ENCODE data around the gene DSCAML1. TPM values are rescaled to one million over a fixed set of nuclear protein-coding genes. Genes with fewer than 3 reads are reported as not detected.

DSCAML1 gene
- total RNA-seq, 2 experiments from 2014 or later: not detected

GRCh38 chr11:117535201-117535849, 261.7 kb downstream of the DSCAML1 start:
- TF ChIP-seq EZH2phosphoT487 (IDR thresholded peaks at IDR 0.05; ENCODE audit: borderline replicate concordance, low read depth, low read length) (no peak), CTCF (conservative IDR thresholded peaks at IDR 0.05; ENCODE audit: low read length) (no peak)
- no peak overlapping the region for H2AFZ ChIP-seq (ENCODE audit: low read length)
- H4K20me1 ChIP-seq (ENCODE audit: insufficient read depth, low read length): no peaks in the 10 kb centered on the region

GRCh38 chr11:117532568-117532967, 264.4 kb downstream of the DSCAML1 start:
- no peak for TF ChIP-seq CTCF (conservative IDR thresholded peaks at IDR 0.05; ENCODE audit: low read length)
- TF ChIP-seq EZH2phosphoT487 (IDR thresholded peaks at IDR 0.05; ENCODE audit: borderline replicate concordance, low read depth, low read length): no peak

More at GRCh38 chr11:117535201-117535849, 261.7 kb downstream of the DSCAML1 start:
- H3K9me3 ChIP-seq (ENCODE audit: low read length): no peaks in the 10 kb centered on the region
- no peak overlapping the region for H3K4me2 ChIP-seq (ENCODE audit: low read length)
- no peaks in the 10 kb centered on the region for H3K36me3 ChIP-seq (ENCODE audit: insufficient read depth, low read length)
- CTCF ChIA-PET (ENCODE audit: unreplicated experiment): no interaction called here
- POLR2A ChIA-PET: no interaction called here
- no peaks in the 10 kb centered on the region for H3K4me1 ChIP-seq (ENCODE audit: insufficient read depth, low read length, poor library complexity, severe bottlenecking)
- no peak overlapping the region for H3K27ac ChIP-seq (ENCODE audit: low read depth, low read length, poor library complexity, severe bottlenecking)
- DNase-seq (ENCODE audit: low spot score): no peak
- intact Hi-C loops (cut with micrococcal nuclease; ENCODE audit: unreplicated experiment): no loop called here
- H3K4me3 ChIP-seq (ENCODE audit: low read depth, low read length, poor library complexity, severe bottlenecking): no peak overlapping the region
- BruUV-seq (replicated peaks): no TSS peak
- no peaks in the 10 kb centered on the region for H3K9me2 ChIP-seq (ENCODE audit: insufficient read depth, low read length)
- no peaks in the 10 kb centered on the region for H3K79me2 ChIP-seq (ENCODE audit: insufficient read depth, low read depth, low read length)

DNA sequence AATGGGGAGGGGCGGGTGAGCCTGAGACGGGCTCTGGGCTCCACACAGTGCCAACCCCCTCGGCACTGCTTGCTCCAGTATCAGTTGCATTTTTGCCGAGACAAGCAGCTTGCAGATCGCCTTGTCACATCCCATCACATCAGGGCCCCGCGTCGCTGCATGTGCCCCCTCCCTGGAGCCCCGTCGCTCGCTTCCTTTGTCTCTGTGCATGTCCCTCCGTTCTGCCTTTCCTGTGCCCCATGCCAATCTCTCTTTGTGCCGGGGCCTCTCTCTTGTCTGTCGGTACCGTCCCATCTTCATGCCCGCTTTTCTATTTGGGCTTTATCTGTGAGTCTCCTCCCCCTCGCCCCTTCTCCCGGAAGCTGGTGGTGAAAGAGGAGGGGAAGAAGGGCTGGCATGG, 267.2 kb downstream of the DSCAML1 start:
- ChIA-PET CTCF (ENCODE audit: unreplicated experiment) (no interaction called here), POLR2A (no interaction called here)
- Histone ChIP-seq H3K4me3 (ENCODE audit: low read depth, low read length, poor library complexity, severe bottlenecking) (no peak overlapping the region), H3K4me2 (ENCODE audit: low read length) (no peak overlapping the region), H3K4me1 (ENCODE audit: insufficient read depth, low read length, poor library complexity, severe bottlenecking) (no peaks in the 10 kb centered on the region), H3K79me2 (ENCODE audit: insufficient read depth, low read depth, low read length) (no peaks in the 10 kb centered on the region), H4K20me1 (ENCODE audit: insufficient read depth, low read length) (no peaks in the 10 kb centered on the region), H3K27ac (ENCODE audit: low read depth, low read length, poor library complexity, severe bottlenecking) (no peak overlapping the region), H2AFZ (ENCODE audit: low read length) (no peak overlapping the region), H3K9me2 (ENCODE audit: insufficient read depth, low read length) (no peaks in the 10 kb centered on the region), H3K9me3 (ENCODE audit: low read length) (no peaks in the 10 kb centered on the region), H3K36me3 (ENCODE audit: insufficient read depth, low read length) (no peaks in the 10 kb centered on the region)
- no TSS peak for BruUV-seq (replicated peaks)
- TF ChIP-seq CTCF (conservative IDR thresholded peaks at IDR 0.05; ENCODE audit: low read length): no peak
- no peak for DNase-seq (ENCODE audit: low spot score)
- intact Hi-C loops (cut with micrococcal nuclease; ENCODE audit: unreplicated experiment): no loop called here

More at GRCh38 chr11:117532568-117532967, 264.4 kb downstream of the DSCAML1 start:
- BruUV-seq (replicated peaks): no TSS peak
- ChIA-PET CTCF (ENCODE audit: unreplicated experiment) (no interaction called here), POLR2A (interaction anchor here (0.6 kb wide), 1 partner anchor 848 kb away, joined by 3 read pairs; no protein-coding TSS in a partner anchor)
- Histone ChIP-seq H3K36me3 (ENCODE audit: insufficient read depth, low read length) (no peaks in the 10 kb centered on the region), H3K4me1 (ENCODE audit: insufficient read depth, low read length, poor library complexity, severe bottlenecking) (no peaks in the 10 kb centered on the region), H3K9me3 (ENCODE audit: low read length) (no peaks in the 10 kb centered on the region), H3K4me3 (ENCODE audit: low read depth, low read length, poor library complexity, severe bottlenecking) (no peak overlapping the region), H4K20me1 (ENCODE audit: insufficient read depth, low read length) (no peaks in the 10 kb centered on the region), H3K27ac (ENCODE audit: low read depth, low read length, poor library complexity, severe bottlenecking) (no peak overlapping the region), H3K4me2 (ENCODE audit: low read length) (no peak overlapping the region), H3K9me2 (ENCODE audit: insufficient read depth, low read length) (no peaks in the 10 kb centered on the region), H3K79me2 (ENCODE audit: insufficient read depth, low read depth, low read length) (no peaks in the 10 kb centered on the region), H2AFZ (ENCODE audit: low read length) (no peak overlapping the region)
- intact Hi-C loops (cut with micrococcal nuclease; ENCODE audit: unreplicated experiment): no loop called here
- DNase-seq (ENCODE audit: low spot score): no peak

Data from OCI-LY7 (cell line).